GM19328 (cell line): ENCODE results near the gene SLC39A11.
"Not testable (repeated sequence)": the region's sequence is repeated elsewhere in the genome, so short reads cannot be mapped to it uniquely, and the experiment has no call there.

ENCODE experiments used
- ATAC-seq: cut with Tn5 transposase; IDR thresholded peaks from one replicate; pipeline ENCODE4 v1.9.1; 2021; ENCODE audit warnings: mild to moderate bottlenecking, moderate library complexity; ENCODE audit not compliant: unreplicated experiment

SLC39A11 gene

GRCh38 chr17:72846399-72846798 is 246.1 kb downstream of the SLC39A11 start:
- no peak for ATAC-seq

GRCh38 chr17:72843591-72843990 is 248.9 kb downstream of the SLC39A11 start:
- no peak for ATAC-seq

DNA sequence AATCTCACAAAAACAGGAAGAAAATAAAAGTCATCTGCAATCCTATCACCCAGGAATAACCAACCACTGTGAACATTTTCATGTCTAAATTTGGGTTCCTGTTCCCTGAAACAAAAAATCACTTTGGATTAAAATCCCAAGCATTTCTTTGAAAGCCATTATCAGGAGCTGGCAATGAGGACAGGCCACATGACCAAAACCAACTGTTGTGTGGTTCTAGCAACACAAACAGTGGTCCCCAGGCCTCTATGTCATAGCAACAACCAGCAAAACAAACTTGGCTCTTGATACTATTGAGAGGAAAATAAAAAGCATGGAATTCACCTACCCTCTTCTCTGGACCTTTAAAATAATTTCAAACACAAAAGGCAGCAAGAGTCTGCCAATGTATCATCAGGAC is 252.5 kb downstream of the SLC39A11 start:
- no peak for ATAC-seq

GRCh38 chr17:72839131-72839725 is 253.3 kb downstream of the SLC39A11 start:
- no peak for ATAC-seq

GRCh38 chr17:72838581-72838980 is 253.9 kb downstream of the SLC39A11 start:
- ATAC-seq = no peak

DNA sequence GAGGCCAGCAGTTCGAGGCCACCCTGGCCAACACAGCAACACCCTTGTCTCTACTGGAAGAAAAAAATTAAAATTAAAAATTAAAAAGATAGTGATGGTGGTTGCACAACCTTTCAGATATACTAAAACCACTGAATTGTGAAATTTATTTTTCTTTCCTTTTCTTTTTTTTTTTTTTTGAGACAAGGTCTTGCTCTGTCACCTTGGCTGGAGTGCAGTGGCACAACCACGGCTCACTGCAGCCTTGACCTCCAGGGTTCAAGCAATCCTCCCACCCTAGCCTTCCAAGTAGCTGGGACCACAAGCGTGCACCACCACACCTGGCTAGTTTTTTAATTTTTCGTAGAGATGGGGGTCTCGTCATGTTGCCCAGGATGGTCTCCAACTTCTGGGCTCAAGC is 254.4 kb downstream of the SLC39A11 start:
- no peak for ATAC-seq

GRCh38 chr17:72837335-72837734 is 255.2 kb downstream of the SLC39A11 start:
- no peak for ATAC-seq

GRCh38 chr17:72833128-72833765 is 259.2 kb downstream of the SLC39A11 start:
- no peak for ATAC-seq

DNA sequence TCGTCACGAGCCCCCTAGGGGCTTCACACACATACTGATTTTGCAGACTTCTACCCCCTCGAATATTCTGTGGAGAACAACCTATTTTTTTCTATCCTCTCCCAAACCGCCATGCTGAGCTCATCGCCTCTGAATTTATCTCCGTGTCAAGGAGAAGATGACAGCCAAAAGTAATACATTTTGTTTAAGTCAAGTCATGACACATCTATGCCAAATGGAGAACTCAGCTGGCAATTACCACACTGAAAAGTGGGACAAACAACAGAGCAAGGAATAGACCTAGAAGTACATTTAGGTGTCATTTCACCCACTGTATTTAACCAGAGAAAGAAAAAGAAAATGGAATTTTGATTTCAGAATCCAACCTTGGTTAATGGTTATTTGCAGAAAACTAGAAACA is 260.2 kb downstream of the SLC39A11 start:
- ATAC-seq = no peak

DNA sequence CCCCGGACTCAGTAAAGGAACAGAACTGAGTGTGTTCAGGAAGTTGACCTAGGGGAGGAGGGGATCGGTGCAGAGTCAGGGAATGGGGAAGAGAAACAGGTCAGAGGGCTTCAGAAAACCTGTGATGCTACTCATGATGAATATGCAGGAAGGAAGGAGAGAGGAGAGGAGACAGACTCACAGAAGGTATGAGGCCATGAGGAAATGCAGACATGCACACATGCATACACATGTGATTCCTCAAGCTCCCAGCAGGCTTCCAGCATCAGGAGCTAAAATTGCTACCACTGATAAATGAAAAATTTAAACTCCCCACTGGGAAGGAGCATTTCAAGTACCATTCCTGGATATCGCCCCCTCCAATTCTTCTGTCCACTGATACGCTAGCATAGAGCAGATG is 262.6 kb downstream of the SLC39A11 start:
- no peak for ATAC-seq

DNA sequence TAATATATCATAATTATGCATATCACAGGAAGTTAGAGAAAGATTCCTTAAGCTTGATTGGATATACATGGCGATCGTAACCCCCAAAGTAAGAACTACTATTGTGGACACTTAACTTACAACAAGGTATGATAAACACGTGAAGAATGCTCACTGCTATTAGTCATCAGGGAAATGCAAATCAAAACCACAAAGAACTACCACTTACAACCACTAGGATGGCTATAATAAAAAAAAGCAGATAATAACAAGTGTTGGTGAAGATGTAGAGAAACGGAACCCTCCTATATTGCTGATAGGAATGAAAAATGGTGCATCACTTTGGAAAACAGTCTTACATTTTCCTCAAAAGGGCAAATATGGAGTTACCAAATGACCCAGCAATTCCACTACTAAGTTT is 265.9 kb downstream of the SLC39A11 start:
- no peak for ATAC-seq

GRCh38 chr17:72826059-72826458 is 266.4 kb downstream of the SLC39A11 start:
- not testable (repeated sequence) for ATAC-seq

DNA sequence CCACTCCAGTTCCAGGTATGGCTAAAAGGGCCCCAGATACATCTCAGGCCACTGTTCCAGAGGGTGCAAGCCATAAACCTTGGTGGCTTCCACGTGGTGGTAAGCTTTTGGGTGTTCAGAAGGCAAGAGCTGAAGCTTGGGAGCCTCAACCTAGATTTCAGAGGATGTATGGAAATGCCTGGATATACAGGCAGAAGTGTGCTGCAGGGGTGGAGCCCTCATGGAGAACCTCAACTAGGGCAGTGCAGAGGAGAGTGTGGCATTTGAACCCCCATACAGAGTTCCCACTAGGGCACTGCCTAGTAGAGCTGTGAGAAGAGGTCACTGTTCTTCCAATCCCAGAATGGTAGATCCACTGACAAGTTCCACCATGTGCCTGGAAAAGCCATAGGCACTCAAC is 267.3 kb downstream of the SLC39A11 start:
- ATAC-seq = no peak

DNA sequence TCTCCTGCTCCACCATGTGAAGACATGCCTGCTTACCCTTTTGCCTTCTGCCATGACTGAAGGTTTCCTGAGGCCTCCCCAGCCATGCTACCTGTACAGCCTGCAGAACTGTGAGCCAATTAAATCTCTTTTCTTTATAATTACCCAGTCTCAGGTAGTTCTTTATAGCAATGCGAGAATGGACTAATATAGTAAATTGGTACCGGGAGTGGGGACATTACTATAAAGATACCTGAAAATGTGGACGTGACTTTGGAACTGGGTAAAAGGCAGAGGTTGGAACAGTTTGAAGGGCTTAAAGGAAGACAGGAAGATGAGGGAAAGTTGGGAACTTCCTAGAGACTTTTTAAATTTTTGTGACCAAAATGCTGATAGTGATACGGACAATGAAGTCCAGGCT is 268.2 kb downstream of the SLC39A11 start:
- ATAC-seq = not testable (repeated sequence)

DNA sequence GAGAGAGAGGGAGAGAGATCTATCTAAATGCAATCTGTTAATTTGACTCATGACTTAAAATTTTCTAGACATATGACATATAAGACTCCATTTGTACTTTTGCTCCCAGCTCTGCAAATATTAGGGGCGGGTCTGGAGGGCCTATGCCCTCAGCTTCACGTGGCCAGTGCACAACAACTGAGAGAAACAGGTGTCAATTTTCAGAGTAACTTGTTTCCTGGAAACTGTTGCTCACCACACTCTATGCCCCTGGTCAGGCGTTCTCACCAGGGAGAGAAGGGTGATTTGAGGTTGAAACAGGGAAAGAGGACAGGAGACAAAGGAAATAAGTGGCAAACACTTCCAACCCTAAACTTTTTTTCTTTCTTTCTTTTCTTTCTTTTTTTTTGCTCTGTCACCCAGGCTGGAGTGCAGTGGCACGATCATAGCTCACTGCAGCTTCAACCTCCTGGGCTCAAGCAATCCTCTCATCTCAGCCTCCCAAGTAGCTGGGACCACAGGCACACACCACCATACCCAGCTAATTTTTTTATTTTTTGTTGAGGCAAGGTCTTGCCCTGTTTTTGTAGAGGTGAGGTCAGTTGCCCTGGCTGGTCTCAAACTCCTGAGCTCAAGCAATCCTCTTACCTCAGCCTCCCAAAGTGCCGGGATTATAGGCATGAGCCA is 270.0 kb downstream of the SLC39A11 start:
- no peak for ATAC-seq

DNA sequence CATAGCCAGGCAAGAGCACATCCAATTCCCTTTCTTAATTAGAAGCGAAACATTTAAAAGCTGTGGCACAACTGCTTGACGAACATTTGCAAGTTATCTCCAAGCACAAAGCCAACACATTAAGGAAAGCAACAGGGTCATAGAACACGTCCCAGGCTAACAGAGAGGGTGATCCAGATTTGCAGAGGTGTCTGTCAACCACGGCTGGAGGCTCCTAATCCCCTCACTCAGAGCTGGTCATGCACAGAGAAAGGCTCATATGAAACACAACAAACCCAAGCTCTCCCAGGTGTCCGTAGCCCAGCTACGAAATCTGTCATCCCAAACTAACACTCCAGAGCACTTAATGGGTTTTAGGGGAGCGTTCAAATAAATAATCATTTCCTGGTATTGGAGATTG is 276.1 kb downstream of the SLC39A11 start:
- ATAC-seq = no peak

- no peak for ATAC-seq
These were observed 279.0 kb downstream of the SLC39A11 start for GRCh38 chr17:72813481-72813880.

DNA sequence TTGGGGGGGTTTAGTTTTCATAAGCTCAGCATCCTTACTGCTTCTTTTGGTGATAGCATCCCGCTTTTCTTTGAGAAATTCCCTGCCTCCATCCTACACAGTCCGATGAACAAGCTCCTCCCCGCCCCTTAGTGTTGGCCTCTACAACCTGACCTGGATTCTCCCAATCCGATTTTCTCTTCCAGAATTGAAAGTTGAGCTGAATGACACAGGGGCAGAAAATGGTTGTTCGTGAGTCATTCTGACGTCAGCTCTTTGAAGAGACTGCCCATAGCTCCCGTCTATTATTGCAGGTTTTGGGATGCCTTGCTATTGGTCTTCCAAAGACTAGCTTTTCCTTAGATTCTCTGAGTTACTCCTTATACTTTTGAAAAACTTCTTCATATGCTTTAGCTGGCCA is 279.7 kb downstream of the SLC39A11 start:
- ATAC-seq = no peak

GRCh38 chr17:72811976-72812687 is 280.4 kb downstream of the SLC39A11 start:
- no peak for ATAC-seq

DNA sequence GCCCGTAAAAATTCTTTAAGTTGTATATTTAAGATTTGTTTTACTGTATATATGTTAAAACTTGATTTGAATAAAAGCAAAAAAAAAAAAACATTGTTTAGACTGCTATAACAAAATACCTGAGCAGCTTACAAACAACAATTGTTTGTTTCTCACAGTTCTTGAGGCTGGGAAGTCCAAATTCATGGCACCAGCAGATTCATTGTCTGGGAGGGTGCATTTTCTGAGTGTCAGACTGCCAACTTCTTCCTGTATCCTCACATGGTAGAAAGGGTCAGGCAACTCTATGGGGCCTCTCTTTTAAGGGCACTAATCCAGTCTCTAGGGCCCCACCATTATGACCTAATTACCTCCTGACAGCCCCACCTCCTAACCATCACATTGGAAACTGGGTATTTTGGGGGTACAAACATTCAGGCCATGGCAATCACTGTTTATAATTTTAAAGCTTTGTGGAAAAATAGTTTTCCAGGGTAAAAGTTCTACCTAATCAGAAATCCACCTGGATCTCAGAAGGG is 281.4 kb downstream of the SLC39A11 start:
- ATAC-seq = no peak

GRCh38 chr17:72806011-72806410 is 286.5 kb downstream of the SLC39A11 start:
- no peak for ATAC-seq
